Activated CD8-positive, alpha-beta T cell treated with anti-CD3 and anti-CD28 coated beads for 36 hours (primary cell): ENCODE results near the gene MRPL46. TPM values are rescaled to one million over a fixed set of nuclear protein-coding genes. Genes with fewer than 3 reads are reported as not detected.
"Not testable (repeated sequence)": the region's sequence is repeated elsewhere in the genome, so short reads cannot be mapped to it uniquely, and the experiment has no call there.

Source experiments
- ATAC-seq: fragments of 200-7000 bp; cut with Tn5 transposase; one replicate; pipeline ENCODE4 v1.10.0; 2021; ENCODE audit warnings: mild to moderate bottlenecking, moderate library complexity
- CTCF ChIA-PET: fragments of 350-600 bp; sonication (Branson Sonifier 250); formaldehyde crosslinking; loops from one replicate; lab custom pipeline; 2021; ENCODE audit warnings: antibody characterized with exemption; lab: Charles Lee
- POLR2A ChIA-PET: fragments of 350-600 bp; sonication (Branson Sonifier 250); formaldehyde crosslinking; loops from one replicate; lab custom pipeline; 2021; ENCODE audit warnings: antibody characterized with exemption; lab: Charles Lee
- DNase-seq: peaks from one replicate; pipeline ENCODE4 v3.0.0-alpha.2; 2020
- H3K27ac Mint-ChIP-seq: one replicate; pipeline ENCODE4 v1.8.0; 2021; ENCODE audit warnings: mild to moderate bottlenecking, mixed read lengths
- H3K27me3 Mint-ChIP-seq: one replicate; pipeline ENCODE4 v1.8.0; 2021; ENCODE audit warnings: mixed read lengths
- H3K36me3 Mint-ChIP-seq: one replicate; pipeline ENCODE4 v1.8.0; 2021; ENCODE audit warnings: low read depth, mixed read lengths
- H3K4me1 Mint-ChIP-seq: one replicate; pipeline ENCODE4 v1.8.0; 2021; ENCODE audit warnings: low read depth, mixed read lengths
- H3K4me3 Mint-ChIP-seq: one replicate; pipeline ENCODE4 v1.8.0; 2021; ENCODE audit warnings: mild to moderate bottlenecking, moderate library complexity, mixed read lengths
- H3K9me3 Mint-ChIP-seq: one replicate; pipeline ENCODE4 v1.8.0; 2021; ENCODE audit warnings: mixed read lengths
- intact Hi-C: fragments of 100-400 bp; cut with micrococcal nuclease; formaldehyde crosslinking; loops from one replicate; pipeline ENCODE4 v1.10.0; 2022
- total RNA-seq, 2 experiments: library from RNA; stranded (reverse); gene quantifications; one replicate each; pipeline ENCODE4 v1.2.3, GENCODE V29; 2021
- TF ChIP-seq, protein P1 (sequence below): fragments of 200-600 bp; IDR thresholded peaks from one replicate; pipeline ENCODE4 v1.8.0; 2022; ENCODE audit warnings: antibody characterized with exemption, mild to moderate bottlenecking

Gene MRPL46
- total RNA-seq, 2 experiments from 2014 or later = 34.4 to 35.0 TPM

DNA sequence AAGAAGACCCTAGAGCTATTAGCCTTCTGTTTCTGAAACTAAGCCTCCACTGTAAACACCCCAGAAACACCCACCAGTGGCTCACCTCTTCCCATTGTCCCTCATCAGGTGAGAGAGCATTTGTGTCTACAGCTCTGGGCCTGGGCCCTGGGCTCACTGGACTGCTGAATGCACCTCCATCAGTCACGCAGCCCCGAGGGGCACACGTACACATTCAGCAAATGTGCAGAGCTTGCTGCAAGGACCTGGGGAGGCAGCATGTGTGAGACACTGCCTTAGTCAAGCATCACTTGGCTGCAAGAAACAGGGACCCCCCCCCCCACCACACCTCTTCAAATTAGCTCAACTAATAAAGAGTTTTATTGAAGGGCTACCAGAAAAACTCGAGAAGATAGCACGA is 29.0 kb downstream of the MRPL46 start:
- CTCF ChIA-PET = interaction anchor here (0.7 kb wide), 1 partner anchor 1060 kb away, joined by 3 read pairs; no protein-coding TSS in a partner anchor
- no peaks in the 10 kb centered on the region for H3K4me1 Mint-ChIP-seq
- no peak overlapping the region for H3K4me3 Mint-ChIP-seq
- H3K36me3 Mint-ChIP-seq = no peaks in the 10 kb centered on the region
- DNase-seq (no peak), ATAC-seq (no peak)
- H3K9me3 Mint-ChIP-seq = no peaks in the 10 kb centered on the region
- intact Hi-C loops = no loop called here
- TF ChIP-seq, protein P1, sequence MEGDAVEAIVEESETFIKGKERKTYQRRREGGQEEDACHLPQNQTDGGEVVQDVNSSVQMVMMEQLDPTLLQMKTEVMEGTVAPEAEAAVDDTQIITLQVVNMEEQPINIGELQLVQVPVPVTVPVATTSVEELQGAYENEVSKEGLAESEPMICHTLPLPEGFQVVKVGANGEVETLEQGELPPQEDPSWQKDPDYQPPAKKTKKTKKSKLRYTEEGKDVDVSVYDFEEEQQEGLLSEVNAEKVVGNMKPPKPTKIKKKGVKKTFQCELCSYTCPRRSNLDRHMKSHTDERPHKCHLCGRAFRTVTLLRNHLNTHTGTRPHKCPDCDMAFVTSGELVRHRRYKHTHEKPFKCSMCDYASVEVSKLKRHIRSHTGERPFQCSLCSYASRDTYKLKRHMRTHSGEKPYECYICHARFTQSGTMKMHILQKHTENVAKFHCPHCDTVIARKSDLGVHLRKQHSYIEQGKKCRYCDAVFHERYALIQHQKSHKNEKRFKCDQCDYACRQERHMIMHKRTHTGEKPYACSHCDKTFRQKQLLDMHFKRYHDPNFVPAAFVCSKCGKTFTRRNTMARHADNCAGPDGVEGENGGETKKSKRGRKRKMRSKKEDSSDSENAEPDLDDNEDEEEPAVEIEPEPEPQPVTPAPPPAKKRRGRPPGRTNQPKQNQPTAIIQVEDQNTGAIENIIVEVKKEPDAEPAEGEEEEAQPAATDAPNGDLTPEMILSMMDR = no peak
- H3K27ac Mint-ChIP-seq = no peak overlapping the region
- H3K27me3 Mint-ChIP-seq = peaks cover 19% of the 10 kb centered on the region
- POLR2A ChIA-PET = no interaction called here

DNA sequence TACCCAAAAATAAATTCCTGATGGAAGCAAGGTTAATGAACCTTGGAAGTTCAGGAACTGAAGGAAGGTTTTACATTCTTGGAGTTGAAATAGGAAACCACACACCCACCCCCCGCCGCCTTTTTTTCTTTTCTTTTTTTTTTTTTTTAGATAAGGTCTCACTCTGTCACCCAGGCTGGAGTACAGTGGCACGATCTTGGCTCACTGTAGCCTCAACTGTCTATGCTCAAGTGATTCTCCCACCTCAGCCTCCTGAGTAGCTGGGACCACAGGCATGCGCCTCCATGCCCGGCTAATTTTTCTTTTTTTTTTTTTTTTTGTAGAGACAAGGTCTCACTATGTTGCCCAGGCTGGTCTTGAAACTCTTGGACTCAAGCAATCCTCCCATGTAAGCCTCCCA is 33.1 kb downstream of the MRPL46 start:
- H3K4me3 Mint-ChIP-seq, H3K36me3 Mint-ChIP-seq, ATAC-seq, H3K9me3 Mint-ChIP-seq, CTCF ChIA-PET, H3K27ac Mint-ChIP-seq, intact Hi-C loops, POLR2A ChIA-PET, H3K27me3 Mint-ChIP-seq, DNase-seq, H3K4me1 Mint-ChIP-seq: not testable (repeated sequence)

DNA sequence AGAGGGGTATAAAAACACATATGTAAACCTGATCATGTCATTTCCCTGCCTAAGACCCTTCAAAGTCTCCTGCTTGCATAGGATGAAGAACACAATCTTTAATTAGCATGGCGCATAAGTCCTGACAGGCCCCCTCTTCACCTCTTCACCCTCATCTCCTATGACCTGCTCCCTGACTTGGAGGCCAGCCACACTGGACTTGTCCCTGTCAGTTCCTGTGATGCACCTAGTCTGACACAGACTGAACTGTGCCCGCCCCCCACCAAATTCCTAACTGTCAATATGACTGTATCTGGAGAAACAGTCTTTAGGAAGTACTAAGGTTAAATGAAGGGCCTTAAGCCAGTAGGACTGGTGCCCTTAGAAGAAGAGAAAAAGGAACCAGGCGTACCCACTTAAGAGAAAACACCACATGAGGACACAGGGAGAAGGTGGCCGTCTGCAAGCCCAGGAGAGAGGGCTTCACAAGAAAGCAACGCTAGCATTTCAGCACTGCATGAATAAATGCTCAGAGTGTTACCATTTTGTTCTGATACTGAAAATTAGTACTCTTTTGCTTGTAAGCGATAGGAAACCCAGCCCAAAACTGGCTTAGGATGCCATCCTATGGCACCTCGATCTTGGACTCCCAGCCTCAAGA is 34.0 kb downstream of the MRPL46 start:
- Mint-ChIP-seq H3K27me3 (peaks cover 8% of the 10 kb centered on the region), H3K36me3 (no peaks in the 10 kb centered on the region), H3K4me1 (no peaks in the 10 kb centered on the region), H3K4me3 (no peak overlapping the region), H3K27ac (no peak overlapping the region), H3K9me3 (no peaks in the 10 kb centered on the region)
- DNase-seq = no peak
- intact Hi-C loops = no loop called here
- POLR2A ChIA-PET = no interaction called here
- CTCF ChIA-PET = no interaction called here
- TF ChIP-seq, protein P1 = no peak
- ATAC-seq = no peak

DNA sequence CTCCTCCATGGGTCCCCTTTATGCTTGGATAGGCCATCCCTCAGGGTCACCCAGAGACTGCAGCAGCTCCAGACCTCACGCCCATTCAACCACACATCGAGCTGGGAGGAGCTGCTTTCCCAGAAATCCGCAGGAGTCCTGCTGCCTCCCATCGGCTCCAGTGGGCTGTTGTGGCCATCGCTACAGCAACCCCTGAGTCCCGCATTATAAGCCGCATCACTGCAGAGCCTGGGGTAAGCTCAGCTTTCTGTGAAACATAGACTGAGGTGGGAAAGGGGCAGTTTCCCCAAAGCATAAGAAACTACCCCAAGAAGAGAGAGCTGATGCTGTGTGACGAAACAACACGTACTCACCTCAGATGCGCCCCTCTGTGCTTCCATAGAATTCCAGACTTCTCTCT is 35.7 kb downstream of the MRPL46 start:
- ChIA-PET POLR2A (no interaction called here), CTCF (no interaction called here)
- TF ChIP-seq, protein P1 = no peak
- ATAC-seq (no peak), DNase-seq (no peak)
- Mint-ChIP-seq H3K9me3 (no peaks in the 10 kb centered on the region), H3K36me3 (no peaks in the 10 kb centered on the region), H3K27ac (no peak overlapping the region), H3K27me3 (peaks cover 3% of the 10 kb centered on the region), H3K4me3 (no peak overlapping the region), H3K4me1 (no peaks in the 10 kb centered on the region)
- intact Hi-C loops = no loop called here

DNA sequence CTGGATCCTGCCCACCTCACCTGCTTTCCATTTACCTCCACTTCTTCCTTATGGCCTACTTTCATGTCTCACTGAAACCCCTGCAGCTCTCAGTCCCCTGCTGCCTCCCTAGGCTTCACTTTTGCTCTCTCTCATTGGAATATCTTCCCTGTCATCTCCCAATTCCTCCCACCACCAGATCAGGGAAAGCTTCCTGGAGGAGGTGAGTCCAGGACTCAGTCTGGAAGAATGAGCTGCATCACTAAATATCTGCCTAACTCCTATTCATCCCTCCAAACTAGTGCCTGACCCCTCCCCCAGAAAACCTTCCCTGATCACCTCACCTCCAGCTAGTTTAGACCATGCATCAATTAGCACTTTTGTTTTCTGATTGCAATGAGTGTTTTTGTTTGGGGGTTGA is 37.1 kb downstream of the MRPL46 start:
- Mint-ChIP-seq H3K27me3 (peaks cover 4% of the 10 kb centered on the region), H3K27ac (no peak overlapping the region), H3K4me3 (no peak overlapping the region), H3K9me3 (no peaks in the 10 kb centered on the region), H3K4me1 (no peaks in the 10 kb centered on the region), H3K36me3 (no peaks in the 10 kb centered on the region)
- no peak for ATAC-seq
- ChIA-PET POLR2A (interaction anchor here (0.8 kb wide), 1 partner anchor 33 kb away, joined by 3 read pairs; no protein-coding TSS in a partner anchor), CTCF (no interaction called here)
- TF ChIP-seq, protein P1 = no peak
- DNase-seq = no peak
- intact Hi-C loops = no loop called here
